Stimulated activated CD8-positive, alpha-beta memory T cell treated with anti-CD3 and anti-CD28 coated beads, Interleukin-15, amount 100 ng/mL, for 48 hours (primary cell): ENCODE results near the gene DIAPH3.
"Not testable (repeated sequence)": the region's sequence is repeated elsewhere in the genome, so short reads cannot be mapped to it uniquely, and the experiment has no call there.

Experiments
- DNase-seq, 2 donors: peaks; one replicate each; pipeline ENCODE4 v3.0.0-alpha.2; 2020; ENCODE audit warnings: low read depth in 2 of 2

The DIAPH3 gene

DNA sequence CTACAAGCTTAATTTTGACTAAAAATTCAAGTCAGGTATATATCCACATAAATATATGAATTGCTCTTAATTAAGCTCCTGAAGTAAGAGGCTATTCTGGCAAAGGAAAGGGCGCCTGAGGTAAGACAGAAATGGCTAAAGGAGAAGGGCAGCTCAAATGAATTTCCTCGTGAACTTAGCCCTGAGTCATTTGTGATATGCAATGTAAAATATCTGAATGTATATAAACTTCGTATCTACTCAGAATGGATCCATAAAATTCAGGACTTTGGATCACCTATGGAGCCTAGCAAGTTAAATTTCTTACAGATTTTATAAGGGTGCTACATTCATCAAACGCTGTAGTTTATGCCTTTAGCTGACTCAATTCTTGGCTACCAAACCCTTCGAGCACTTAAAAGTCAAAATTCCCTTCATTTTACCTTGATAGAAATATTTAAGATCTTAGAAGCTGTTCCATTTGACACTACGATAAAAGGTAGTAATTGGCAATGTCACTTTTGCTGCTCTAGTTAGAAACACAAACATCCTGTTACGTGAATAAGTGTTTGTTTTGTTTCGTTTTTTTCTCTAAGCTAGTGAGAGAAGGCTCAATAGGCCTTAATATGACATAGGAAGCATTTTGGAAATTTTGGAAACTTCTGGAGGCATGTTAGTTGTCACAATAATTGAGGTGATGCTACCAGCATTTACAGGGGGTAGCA lies 69.2 kb downstream of the DIAPH3 start:
- DNase-seq: no peak

DNA sequence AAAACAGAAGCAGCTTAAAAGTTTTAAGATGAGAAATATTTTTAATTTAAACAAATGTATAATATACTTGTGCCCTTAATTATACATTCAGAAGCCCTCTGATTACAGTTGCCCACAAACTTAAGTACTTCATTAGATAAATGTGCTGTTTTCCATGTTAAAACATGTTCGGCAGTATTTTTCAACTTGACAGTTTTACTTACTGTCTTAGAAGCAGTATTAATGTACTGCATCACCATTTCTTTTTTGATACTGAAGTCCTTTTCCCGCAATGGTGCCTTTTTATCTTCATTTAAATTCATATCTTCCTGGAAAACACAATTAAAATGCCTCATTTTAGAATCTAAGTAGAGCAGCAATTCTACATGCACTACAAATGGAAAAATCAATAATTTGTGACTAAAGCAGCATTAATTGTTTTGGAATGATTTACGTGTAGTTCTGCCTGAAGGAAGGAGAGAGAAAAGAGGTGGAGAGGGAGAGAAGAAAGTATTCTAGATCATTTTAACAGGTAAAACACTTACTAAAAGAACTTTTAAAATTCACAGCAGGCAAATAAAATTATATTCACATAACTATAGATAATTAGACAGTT lies 70.2 kb downstream of the DIAPH3 start:
- DNase-seq: no peak

DNA sequence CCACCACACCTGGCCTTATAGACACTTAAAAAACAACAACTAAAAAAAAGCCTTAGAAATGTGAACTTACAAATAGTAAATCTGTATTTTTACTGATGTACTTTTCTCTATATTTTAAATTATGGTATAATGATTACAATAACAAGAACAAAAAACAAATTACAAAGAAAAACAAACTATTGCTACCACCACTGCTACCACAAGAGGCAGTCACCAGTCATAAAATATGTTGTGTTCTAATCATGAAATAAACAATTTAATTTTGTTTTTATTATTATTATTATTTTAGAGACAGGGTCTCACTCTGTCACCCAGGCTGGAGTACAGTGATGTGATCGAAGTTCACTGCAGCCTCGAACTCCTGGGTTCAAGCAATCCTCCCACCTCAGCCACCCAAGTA lies 72.2 kb downstream of the DIAPH3 start:
- DNase-seq: no peak

DNA sequence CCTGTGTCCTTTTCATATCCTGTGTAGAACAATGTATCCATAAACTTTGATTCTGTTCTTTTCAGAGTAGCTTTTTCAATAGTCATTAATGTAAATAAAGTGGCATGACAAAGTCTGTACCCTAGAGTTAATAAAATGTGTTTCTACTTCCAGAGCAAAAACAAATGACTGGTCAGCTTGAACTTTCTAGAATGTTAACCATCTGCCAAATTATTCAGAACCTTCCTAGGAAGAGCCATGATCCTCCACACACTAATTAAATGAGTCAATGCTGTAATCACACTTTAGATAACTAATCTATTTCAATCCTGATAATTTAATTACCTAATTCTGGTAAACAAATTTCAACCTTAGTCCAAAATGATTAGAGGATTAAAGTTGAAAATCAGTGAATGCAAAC lies 73.2 kb downstream of the DIAPH3 start:
- no peak for DNase-seq

DNA sequence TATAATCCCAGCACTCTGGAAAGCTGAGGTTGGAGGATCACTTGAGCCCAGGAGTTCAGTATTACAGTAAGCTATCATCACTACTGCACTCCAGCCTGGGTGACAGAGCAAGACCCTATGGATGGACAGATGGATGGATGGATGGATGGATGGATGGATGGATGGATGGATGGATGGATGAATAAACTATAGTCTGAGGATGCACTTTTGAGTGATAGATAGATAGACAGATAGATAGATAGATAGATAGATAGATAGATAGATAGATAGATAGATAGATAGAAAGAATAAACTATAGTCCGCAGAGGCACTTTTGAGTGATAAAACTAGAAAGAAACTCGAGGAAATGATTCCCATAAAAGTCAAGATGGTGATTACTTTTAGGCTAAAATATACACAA lies 79.9 kb downstream of the DIAPH3 start:
- DNase-seq: not testable (repeated sequence)

DNA sequence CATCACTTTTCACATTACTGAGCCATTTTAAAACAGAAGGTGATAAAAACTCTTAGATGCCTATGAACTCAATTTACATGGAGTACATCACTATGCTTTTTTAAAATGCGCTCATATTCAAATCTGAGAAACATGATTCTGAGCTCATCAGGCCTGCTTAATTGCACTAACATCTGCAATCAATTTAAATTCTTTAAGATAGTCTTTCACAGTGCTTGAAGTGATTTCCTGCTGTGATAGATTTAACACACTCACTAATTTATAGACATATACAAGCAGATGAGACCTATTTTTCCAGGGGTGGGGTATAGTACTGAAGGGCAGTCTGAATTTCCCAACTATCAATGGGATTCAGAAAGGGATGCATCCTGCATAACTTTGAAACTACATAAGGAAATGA lies 82.9 kb downstream of the DIAPH3 start:
- no peak for DNase-seq

DNA sequence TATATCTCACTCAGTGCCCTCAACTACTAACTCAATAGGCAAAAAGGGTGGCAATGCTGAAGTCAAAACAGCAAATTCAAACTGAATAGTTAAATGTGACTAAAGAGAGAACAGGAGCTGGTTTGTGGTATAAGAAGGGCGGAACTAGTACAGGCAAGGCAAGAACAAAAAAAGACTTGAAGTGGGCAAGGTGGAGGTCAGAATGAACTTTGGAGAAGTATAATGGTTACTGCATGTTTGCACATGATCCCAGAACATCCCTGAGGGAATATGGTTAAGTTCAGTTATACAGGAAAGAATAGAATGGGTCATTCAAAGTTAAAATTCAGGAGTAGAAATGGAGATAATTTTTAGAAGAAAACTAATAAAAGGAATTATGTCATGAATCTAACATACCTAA lies 85.5 kb downstream of the DIAPH3 start:
- no peak for DNase-seq

DNA sequence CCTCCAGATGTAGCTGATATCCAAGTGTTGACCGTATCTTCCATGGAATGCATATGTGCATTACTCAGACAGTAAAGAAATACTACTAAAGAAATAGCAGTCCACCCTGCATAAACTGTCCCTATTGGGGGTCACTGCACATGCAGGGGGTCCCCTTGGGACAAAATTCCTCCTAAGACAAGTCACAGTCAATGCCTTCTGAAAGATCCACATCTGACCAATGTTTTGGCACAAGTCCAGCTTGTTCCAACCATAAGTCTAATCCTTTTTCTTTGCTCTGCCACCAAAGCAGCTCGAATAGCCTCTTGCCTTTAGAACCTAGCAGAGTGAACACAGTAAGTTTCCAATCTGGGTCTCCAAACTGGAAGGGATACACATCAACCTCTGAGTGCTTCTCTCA lies 87.9 kb downstream of the DIAPH3 start:
- DNase-seq: no peak

DNA sequence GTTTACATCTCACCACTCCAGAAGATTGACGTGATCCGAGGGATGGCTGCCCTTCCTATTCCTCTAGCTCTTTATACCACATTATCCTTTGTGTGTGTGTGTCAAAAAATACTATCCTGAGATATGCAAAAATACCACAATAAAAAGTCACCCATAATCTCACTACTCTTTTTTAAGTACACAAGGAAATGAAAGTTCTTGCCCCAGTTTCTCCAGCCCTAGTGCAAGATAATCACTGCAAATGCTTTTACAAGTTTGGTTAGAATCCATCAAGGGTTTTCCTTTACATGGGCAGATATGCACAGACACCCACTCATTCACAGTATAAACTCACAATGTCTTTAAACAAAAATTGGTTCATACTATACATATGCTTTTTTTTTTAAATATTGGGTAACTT lies 89.3 kb downstream of the DIAPH3 start:
- DNase-seq: no peak

DNA sequence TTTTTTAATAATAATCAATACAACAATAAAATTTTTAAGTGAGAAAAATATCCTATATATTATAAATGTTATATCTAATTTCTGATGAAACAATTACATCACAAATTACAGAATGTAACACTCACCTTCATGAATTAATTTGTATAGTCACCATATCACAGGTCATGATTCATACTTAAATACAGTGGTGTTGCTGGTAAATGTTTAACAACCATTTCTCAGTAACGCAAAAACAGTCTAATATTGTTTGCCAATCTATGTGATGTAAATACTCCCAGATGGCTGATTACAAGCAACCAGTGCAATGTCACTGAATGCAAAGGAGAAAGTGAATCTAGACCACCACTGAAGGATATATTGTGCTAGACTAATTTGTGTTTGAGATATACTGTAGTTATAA lies 97.5 kb downstream of the DIAPH3 start:
- DNase-seq: no peak

DNA sequence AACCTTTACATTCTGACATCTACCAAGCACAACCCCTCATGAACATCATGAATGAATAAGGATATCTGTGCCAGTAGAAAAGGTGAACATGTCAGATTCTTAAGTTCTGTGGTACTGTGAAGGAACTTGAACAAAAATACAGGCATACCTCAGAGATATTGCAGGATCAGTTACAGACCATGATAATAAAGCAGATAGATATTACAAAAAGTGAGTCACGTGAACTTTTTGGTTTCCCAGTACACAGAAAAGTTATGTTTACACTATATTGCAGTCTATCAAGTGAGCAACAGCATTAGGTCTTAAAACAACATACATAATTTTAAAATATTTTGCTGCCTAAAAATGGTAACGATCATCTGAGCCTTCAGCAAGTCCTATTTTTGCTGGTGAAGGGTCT lies 101.2 kb downstream of the DIAPH3 start:
- DNase-seq: no peak

DNA sequence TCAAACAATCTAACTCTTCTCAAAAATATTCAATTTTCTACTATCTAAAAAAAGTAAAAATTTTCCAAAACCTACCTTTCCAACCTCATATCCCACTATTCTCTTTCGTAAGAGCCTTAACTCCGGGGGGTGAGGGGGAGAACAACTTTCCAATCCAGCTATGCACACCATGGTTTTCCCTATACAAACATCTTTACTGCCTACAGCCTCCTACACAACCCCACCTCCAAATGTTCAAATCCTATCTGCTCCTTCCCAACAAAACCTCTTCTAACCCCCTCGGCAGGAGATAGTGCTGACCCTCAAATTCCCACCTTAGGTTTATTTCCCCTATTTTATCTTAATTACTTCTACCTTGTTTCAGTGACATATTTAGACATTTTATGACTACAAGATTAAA lies 102.0 kb downstream of the DIAPH3 start:
- no peak for DNase-seq

DNA sequence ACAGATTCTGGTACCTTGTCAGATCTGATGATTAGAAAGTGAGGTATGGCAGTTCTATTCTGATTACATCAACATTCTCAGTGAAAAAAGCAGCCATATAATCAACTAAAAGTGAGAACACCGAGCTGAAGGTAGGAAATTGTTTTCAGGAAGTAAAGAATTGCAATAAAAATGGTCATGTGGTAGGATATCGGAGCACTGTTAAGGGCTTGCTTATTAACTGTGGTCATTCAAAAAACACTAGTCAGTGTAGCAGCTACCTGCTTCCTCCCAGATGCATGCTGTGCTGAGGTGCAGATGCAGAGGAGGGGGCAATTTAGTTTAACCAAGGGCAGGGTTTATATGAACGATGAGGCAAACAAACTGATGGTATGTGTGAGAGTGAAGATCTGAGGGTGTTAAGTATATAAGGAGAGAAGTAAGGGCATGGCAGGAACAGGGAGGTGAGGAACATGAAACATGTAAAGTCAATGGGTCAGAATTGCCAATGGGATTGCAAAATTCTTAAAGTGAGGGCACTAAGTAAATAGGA lies 111.9 kb downstream of the DIAPH3 start:
- no peak for DNase-seq

DNA sequence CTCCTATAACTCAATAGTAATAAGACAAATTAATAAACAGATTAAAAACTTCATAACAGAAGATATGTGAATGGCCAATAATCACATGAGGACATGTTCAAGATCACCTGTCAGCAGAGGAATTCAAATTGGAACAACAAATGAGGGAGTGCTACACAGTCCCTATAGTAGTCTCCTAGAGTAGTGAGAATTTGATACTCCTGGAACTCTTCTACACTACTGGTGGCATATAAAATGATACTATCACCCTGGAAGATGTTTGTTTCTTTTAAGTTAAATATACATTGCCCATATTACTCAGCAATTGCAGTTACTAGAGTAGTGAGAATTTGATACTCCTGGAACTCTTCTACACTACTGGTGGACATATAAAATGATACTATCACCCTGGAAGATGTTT lies 115.4 kb downstream of the DIAPH3 start:
- DNase-seq: not testable (repeated sequence)

DNA sequence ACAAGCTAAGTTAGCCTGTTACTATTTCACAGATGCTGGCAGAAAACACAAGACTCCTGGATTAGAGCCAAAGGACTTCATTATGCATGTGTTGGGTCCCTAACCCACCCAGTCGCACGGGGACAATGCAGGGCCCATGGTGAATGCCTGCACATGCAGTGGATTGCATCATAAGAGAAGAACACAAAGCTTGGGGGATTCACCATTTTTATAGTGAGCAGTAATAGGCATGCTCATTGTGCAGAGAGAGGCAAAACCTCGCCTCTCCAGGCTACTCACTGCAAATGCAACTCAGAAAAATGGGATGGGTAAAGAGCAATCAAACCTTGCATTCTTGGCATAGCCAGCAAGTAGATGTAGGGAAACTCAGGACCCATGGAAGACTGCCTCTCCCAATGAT lies 115.8 kb downstream of the DIAPH3 start:
- no peak for DNase-seq

DNA sequence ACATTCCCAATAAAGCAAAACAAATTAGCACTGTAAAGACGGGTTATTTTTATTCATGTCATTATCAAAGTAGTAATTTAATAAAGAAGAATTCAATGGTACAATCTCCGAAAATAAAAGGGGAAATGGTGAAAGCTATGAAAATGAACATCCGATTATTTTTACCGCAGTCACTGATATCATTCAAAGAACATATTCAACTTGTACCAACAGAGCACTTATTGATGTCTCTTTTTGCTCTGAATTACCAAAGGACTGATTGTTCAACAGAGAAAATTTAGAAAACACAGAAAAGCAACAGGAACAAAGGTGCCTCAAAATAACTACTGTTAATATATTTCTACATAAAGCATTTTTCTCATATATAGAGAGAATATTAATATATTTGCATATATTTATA lies 119.4 kb downstream of the DIAPH3 start:
- no peak for DNase-seq

DNA sequence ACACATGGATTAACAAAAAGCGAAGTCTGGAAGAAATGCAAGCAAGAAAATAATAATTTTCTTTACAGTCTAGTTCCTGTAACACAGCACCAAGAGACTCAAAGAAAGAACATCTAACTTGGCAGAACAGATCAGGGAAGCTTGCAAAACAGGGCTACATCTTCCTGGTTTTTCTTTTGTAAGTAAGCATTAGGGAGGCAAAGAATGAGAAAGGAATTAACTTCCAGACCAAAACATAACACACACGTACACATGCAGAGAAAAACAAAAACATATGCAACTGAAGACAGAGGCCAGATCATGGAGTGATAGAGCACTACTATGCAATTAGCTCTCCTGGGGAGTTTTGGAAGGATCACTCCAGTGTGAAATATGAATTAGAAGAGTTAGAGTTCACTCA lies 120.5 kb downstream of the DIAPH3 start:
- DNase-seq: no peak

DNA sequence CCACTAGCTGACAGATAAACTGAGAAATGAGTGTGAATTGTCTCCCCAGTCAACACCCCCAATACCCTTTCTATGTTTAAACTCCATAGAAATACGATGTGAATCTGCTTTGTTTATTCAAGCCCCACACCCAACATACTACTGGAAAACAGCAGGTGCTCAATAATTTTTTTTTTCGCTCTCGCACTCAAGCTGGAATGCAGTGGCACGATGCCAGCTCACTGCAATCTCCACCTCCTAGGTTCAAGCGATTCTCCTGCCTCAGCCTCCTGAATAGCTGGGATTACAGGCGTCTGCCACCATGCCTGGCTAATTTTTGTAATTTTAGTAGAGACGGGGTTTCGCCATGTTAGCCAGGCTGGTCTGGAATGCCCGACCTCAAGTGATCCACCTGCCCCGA lies 123.1 kb downstream of the DIAPH3 start:
- not testable (repeated sequence) for DNase-seq

DNA sequence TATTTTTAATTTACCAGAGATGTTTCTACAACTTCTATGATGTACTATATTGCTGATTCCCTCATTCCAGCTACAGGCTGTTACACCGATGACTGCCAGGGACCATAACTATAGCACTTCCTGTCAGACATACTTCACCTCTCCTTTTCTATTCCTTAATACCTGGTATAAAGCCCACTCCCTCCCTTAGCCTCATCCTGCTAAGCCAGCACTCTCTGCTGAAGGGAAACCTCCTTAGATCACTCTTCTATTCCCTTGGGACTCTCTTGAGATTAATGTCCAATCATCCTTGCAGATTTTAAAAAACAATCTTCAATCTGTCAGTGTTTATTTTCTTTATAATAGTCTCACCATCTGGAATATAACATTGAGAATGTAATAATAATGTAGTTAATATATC lies 127.9 kb downstream of the DIAPH3 start:
- DNase-seq: no peak

DNA sequence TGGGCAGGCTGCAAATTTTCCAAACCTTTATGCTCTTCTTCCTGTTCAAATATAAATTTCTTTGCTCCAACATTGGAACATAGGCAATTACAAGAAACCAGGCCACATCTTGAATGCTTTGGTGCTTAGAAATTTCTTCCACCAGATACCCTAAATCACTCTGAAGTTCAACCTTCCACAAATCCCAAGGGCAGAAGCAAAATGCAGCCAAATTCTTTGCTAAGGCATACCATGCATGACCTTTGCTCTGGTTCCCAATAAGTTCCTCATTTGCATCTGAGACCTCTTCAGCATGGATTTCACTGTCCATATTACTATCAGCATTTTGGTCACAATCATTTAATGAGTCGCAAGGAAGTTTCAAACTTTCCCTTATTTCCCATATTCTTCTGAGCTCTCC lies 130.9 kb downstream of the DIAPH3 start:
- no peak for DNase-seq

DNA sequence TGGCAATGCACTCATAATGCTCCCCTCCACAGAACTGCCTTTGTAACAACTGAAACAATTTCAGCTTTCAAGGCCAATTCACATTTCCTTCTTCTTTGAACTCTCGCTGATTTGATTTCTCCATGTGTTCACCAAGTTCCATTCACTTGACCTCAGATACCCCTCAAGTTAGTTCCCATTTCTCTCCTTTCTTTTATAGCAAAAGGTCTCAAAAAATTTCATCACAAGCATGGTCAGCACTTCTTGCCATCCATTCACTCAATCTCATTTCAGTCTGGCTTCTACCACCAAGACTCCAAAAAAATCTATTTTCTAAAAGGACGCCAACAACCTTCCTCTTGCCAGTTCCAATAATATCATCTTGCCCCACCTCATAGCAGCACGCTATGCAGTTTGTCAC lies 135.7 kb downstream of the DIAPH3 start:
- DNase-seq: no peak

DNA sequence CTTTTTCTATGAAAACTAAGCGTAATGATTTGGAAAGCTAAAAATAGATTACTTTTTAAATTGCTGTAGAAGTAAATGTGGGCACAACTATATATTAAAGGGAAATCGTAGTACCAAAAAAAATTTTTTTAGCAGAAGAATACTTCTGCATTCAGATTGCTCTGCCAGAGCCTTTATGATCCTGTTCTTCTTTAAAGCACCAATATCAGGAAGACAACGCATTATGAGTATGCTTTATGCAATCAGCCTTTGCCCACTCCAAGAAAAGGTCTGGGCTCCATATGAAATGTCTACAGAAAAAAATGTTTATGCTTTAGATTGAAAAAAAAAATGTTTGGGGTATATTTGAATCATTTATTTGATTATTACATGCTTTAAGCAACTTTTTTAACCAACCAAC lies 137.4 kb downstream of the DIAPH3 start:
- DNase-seq: no peak

DNA sequence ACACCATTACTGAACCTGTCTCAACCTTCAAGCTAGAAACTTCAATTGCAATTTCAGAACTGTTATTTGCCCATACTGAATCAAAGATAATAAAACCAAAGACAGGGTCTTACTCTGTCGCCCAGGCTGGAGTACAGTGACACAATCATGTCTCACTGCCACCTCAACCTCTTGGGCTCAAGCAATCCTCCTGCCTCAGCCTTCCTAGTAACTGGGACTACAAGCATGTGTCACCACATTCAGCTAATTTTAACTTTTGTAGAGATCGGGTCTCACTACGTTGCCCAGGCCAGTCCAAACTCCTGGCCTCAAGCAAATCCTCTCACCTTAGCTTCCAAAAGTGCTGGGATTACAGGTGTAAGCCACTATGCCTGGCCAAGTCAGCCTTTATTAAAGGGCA lies 143.4 kb downstream of the DIAPH3 start:
- DNase-seq: no peak
